HG03521 (cell line): ENCODE results near the gene MAGEB5.
"Not testable (repeated sequence)": the region's sequence is repeated elsewhere in the genome, so short reads cannot be mapped to it uniquely, and the experiment has no call there.

Experiments used
- ATAC-seq: cut with Tn5 transposase; IDR thresholded peaks from one replicate; pipeline ENCODE4 v1.9.1; 2021; ENCODE audit warnings: mild to moderate bottlenecking, moderate library complexity; ENCODE audit not compliant: unreplicated experiment

Gene MAGEB5, protein sequence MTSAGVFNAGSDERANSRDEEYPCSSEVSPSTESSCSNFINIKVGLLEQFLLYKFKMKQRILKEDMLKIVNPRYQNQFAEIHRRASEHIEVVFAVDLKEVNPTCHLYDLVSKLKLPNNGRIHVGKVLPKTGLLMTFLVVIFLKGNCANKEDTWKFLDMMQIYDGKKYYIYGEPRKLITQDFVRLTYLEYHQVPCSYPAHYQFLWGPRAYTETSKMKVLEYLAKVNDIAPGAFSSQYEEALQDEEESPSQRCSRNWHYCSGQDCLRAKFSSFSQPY

DNA sequence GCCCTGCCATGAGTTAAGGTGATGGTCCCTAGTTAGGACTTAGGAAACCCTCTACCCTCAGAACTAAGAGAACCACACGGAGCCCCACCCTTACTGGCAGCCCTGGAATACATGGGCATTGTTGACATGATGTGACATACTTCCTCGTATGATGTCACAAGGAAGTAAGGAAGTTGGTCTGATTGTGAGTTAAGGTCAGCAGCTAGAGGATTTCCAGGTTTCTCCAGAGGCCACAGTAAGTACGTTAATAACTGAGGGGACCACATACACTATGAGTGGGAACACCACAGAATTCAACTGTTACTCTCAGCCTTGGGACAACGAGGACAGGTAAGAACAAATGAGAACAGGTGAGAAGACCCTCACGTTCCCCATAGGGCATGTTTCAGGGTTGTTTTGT lies at the start of gene MAGEB5:
Gene MAGEB5 (plus strand): TSS at position 301 of the 400 bp plus-strand sequence. CDS start 1,133 bp downstream, outside the sequence.
- ATAC-seq: no peak

DNA sequence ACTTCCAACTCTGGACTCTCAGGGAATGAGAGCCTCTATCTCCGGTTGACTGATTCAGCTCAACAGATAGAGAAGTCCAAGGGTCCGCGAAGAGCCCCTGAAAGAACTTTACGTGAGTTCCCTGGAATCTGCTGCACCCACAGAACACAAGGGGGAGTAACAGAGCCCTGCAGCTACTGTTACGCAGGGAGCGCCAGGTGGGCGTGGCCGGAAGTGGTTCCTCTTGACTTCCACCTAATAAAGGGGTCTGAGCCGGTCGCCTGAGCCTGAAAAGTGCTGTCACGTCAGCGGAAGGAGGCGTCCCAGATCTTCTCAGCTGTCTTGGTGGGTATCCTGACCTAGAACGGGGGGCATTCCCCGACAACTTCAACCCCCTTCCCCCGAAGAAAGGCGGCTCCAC lies 23.8 kb upstream of the MAGEB5 start, which contains the start of gene MAGEB6:
Gene MAGEB6 (plus strand): TSS at position 237 of the 400 bp plus-strand sequence. CDS start 1,407 bp downstream, outside the sequence.
- no peak for ATAC-seq

DNA sequence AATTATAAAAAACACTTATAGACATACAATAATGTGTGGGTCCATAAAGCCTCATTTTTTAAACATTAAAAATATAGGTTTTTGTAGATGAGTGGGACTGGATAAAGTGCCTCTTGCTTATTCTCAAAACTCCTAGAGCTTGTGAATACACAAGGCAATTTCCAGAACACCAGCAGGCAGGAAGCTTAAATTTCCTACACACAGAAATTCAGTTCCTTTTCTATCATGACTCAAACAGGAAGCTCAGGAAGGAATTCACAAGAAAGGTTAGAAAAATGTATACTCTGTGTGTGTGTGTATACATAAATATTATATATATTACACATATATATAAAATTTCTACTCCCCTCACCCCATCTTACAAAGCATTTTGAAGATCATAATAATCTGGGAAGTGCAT lies 12.4 kb upstream of the MAGEB5 start:
- no peak for ATAC-seq

DNA sequence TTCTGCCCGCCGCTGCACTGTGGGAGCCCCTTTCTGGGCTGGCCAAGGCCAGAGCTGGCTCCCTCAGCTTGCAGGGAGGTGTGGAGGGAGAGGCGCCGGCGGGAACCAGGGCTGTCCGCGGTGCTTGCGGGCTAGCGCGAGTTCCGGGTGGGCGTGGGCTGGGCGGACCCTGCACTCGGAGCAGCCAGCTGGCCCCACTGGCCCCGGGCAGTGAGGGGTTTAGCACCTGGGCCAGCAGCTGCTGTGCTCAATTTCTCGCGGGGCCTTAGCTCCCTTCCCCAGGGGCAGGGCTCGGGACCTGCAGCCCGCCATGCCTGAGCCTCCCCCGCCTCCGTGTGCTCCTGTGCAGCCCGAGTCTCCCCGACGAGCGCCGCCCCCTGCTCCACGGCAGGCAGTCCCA lies 11.3 kb upstream of the MAGEB5 start:
- not testable (repeated sequence) for ATAC-seq

DNA sequence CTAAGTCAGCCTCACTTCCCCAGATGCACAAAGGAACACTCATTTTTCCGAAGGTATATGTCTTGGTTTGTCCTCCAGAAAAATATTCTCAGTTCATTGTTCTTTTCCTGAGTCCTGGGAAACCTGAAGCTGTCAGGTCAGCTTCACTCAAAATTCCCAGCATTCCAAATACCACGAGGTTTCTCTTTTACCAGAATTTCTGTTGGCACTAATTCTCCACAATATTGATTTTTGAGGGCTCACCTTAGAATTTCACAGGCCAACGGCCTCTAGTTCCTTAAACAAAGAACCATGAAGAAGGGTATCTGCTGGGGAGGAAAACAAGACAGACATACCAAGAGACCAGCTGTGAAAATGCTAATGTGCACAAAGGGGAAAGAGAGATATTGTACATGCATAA lies 8.0 kb upstream of the MAGEB5 start:
- no peak for ATAC-seq

DNA sequence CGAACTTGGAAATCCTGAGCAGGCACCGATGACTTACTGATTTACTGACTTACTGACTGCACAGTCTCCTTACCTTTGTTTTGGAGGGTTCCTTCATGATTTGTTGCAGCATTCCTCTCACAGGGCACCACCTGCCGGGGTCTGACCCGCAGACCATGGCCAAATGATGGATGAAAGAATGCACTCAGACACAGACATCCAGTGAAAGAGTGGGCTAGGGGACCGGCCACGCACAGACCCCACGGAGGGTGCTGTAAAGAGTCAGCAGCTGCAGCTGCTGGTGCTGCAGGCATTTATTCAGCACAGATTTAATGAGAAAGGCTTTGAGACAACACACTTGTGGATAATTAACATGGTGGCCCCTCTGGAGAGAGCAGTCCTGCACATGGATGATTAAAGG lies 3.4 kb downstream of the MAGEB5 start:
- ATAC-seq: no peak

DNA sequence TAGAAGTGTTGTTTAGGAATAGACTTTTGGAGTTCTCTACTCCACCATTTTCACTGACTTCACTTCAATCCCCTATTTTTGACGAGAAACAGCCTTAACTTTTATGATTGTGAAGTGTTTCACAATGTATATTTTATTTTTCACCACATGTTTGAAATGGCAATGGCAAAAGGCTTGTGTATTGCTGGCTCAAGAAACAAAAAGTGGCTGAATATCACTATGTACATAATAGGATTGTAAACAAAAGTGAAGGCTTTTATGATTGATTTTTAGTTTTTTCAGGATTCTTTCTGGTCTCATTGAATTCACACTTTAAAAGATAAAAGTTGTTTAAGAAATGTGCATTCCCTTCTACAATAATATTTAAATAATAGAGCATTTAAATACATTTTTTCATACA lies 18.2 kb downstream of the MAGEB5 start:
- no peak for ATAC-seq

DNA sequence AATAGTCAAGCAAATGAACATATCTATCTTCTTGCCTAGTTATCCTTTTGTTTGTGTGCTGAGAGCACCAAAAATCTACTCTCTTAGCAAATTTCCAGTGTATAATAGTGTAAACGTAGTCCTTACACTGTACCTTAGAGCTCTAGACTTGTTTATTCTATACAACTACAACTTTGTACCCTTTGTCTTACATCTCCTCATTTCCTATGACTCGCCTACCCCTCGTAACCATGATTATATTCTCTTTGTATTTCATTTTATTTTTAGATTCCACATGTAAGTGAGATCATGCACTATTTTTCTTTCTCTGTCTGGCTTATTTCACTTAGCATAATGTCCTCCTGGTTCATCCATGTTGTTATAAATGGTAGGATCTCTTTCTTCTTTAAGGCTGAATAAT lies 37.6 kb downstream of the MAGEB5 start:
- ATAC-seq: no peak

DNA sequence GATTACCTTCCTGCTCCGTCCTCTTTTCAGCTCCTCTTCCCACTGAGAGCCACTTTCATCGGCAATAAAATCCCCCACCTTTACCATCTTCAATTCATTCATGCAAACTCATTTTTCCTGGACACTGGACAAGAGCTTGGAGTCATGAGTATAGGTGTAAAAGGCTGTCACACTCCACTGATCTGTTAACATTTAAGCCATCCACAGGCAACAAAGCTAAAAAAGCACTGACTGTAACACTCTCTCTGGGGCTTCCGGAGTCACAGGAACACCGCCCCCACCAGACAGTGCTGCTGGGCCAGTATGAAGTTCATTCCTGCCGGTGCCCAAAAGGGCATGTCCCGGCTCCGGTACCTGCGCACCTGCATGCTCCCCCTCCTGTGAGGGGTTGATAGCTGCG lies 38.5 kb downstream of the MAGEB5 start:
- no peak for ATAC-seq

DNA sequence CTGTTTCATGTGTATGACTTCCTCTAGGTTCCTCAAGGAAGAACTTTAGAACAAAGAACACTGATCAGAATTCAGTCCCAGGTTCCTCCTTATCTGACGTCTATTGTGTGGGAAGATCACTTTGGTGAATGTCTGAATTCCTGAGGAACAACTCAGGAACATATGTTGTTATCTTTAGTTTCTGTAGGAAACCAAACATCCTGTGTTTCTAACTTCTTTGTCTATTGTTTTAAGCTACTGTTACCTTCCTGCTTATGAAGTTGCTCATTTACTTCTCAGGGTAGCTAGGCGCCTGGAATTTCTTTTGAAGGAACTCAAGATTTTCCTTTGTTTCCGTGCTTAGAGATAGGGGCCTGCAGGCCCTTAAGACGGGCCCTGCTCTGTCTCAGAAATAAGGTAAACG lies 46.2 kb downstream of the MAGEB5 start:
- ATAC-seq: no peak
